ENCODE measurements around the gene SERPINE1.
A peak's percentile ranks its signal among the peaks of the same experiment; 100 is the strongest.

Gene SERPINE1

GRCh38 chr7:101151908-101152651 lies 25.2 kb downstream of the SERPINE1 start:
- no peak overlapping the region for H3K4me3 ChIP-seq (replicated peaks; ENCODE audit: low read depth, low read length)
- DNase-seq (ENCODE audit: extremely low read depth, low read depth), result no peak
- TF ChIP-seq CTCF (IDR thresholded peaks at IDR 0.05; ENCODE audit: low read depth, low read length, missing control alignments), result no peak

GRCh38 chr7:101153969-101154692 lies 27.2 kb downstream of the SERPINE1 start, which contains the start of gene AP1S1:
AP1S1 (plus strand) TSS chr7:101154476; CDS start chr7:101154515, 39 bp downstream.
- no peak for TF ChIP-seq CTCF (IDR thresholded peaks at IDR 0.05; ENCODE audit: low read depth, low read length, missing control alignments)
- peak; percentile 94 for DNase-seq (ENCODE audit: extremely low read depth, low read depth)
- H3K4me3 ChIP-seq (replicated peaks; ENCODE audit: low read depth, low read length), result peak within 1 kb of the TSS; percentile 73

GRCh38 chr7:101154693-101155102 lies 27.8 kb downstream of the SERPINE1 start:
- no peak for TF ChIP-seq CTCF (IDR thresholded peaks at IDR 0.05; ENCODE audit: low read depth, low read length, missing control alignments)
- no peak for DNase-seq (ENCODE audit: extremely low read depth, low read depth)
- peak overlapping the region; percentile 73 for H3K4me3 ChIP-seq (replicated peaks; ENCODE audit: low read depth, low read length)

GRCh38 chr7:101155303-101155702 lies 28.4 kb downstream of the SERPINE1 start:
- no peak for TF ChIP-seq CTCF (IDR thresholded peaks at IDR 0.05; ENCODE audit: low read depth, low read length, missing control alignments)
- no peak for DNase-seq (ENCODE audit: extremely low read depth, low read depth)
- peak overlapping the region; percentile 73 for H3K4me3 ChIP-seq (replicated peaks; ENCODE audit: low read depth, low read length)

- peak; percentile 48 for TF ChIP-seq CTCF (IDR thresholded peaks at IDR 0.05; ENCODE audit: low read depth, low read length, missing control alignments)
- DNase-seq (ENCODE audit: extremely low read depth, low read depth), result no peak
- H3K4me3 ChIP-seq (replicated peaks; ENCODE audit: low read depth, low read length), result no peak overlapping the region
These were observed 29.4 kb downstream of the SERPINE1 start for GRCh38 chr7:101156277-101156676.

GRCh38 chr7:101156866-101157589 lies 30.1 kb downstream of the SERPINE1 start:
- H3K4me3 ChIP-seq (replicated peaks; ENCODE audit: low read depth, low read length), result no peak overlapping the region
- no peak for DNase-seq (ENCODE audit: extremely low read depth, low read depth)
- no peak for TF ChIP-seq CTCF (IDR thresholded peaks at IDR 0.05; ENCODE audit: low read depth, low read length, missing control alignments)

Data from HFF-Myc (cell line).